IMR-90 (cell line): ENCODE results near the gene ACYP2.

Source experiments
- BHLHE40 ChIP-seq: fragments of 150-350 bp; IDR thresholded peaks from 2 replicates; pipeline ENCODE4 v1.6.1; 2016; ENCODE audit warnings: mild to moderate bottlenecking, low read depth, low read length
- CHD1 ChIP-seq: IDR thresholded peaks from 2 replicates; pipeline ENCODE4 v1.6.1; 2012; ENCODE audit warnings: low read depth, low read length, improper control_type of control experiment
- MAZ ChIP-seq: IDR thresholded peaks from 2 replicates; pipeline ENCODE4 v1.6.1; 2012; ENCODE audit warnings: low read depth, mild to moderate bottlenecking, low read length, improper control_type of control experiment, moderate library complexity, borderline replicate concordance
- MXI1 ChIP-seq: IDR thresholded peaks from 2 replicates; pipeline ENCODE4 v1.6.1; 2012; ENCODE audit warnings: low read depth, mild to moderate bottlenecking, low read length, moderate library complexity, borderline replicate concordance
- POLR2A ChIP-seq: IDR thresholded peaks from 2 replicates; pipeline ENCODE4 v1.6.1; 2012; ENCODE audit warnings: mild to moderate bottlenecking, low read depth, low read length
- SMC3 ChIP-seq: fragments of 150-350 bp; IDR thresholded peaks from 2 replicates; pipeline ENCODE4 v1.6.1; 2016; ENCODE audit warnings: low read depth, mild to moderate bottlenecking, antibody characterized with exemption, low read length, moderate library complexity
- USF2 ChIP-seq: fragments of 150-350 bp; IDR thresholded peaks from 2 replicates; pipeline ENCODE4 v1.6.1; 2017; ENCODE audit warnings: mild to moderate bottlenecking, antibody characterized with exemption, low read length, low read depth
- TF ChIP-seq, protein P1 (sequence below): conservative IDR thresholded peaks from 2 replicates; pipeline ENCODE4 v1.5.1; 2012; ENCODE audit warnings: mild to moderate bottlenecking, low read depth, low read length, improper control_type of control experiment

DNA sequence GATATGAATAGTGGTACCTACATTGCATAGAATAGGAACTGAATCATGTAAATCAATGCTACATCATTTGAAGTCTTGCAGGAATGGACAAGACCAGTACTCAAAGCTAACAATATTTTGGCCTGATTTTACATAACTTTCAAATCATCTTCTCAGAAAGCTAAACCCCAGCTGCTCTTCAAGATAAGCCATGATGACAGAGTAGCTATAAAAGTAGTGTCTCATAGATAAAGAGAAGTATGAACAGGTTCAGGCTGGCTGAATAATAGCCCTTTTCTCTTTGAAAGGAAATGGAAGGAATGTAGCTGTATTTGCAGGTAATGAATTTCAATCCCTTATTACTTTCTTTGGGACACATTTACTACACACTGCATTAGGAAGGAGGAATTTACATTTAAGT is 112.4 kb downstream of the ACYP2 start:
- TF ChIP-seq, protein P1, sequence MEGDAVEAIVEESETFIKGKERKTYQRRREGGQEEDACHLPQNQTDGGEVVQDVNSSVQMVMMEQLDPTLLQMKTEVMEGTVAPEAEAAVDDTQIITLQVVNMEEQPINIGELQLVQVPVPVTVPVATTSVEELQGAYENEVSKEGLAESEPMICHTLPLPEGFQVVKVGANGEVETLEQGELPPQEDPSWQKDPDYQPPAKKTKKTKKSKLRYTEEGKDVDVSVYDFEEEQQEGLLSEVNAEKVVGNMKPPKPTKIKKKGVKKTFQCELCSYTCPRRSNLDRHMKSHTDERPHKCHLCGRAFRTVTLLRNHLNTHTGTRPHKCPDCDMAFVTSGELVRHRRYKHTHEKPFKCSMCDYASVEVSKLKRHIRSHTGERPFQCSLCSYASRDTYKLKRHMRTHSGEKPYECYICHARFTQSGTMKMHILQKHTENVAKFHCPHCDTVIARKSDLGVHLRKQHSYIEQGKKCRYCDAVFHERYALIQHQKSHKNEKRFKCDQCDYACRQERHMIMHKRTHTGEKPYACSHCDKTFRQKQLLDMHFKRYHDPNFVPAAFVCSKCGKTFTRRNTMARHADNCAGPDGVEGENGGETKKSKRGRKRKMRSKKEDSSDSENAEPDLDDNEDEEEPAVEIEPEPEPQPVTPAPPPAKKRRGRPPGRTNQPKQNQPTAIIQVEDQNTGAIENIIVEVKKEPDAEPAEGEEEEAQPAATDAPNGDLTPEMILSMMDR = no peak
- no peak for TF ChIP-seq USF2
- TF ChIP-seq POLR2A = no peak
- no peak for TF ChIP-seq MXI1
- TF ChIP-seq MAZ = no peak
- no peak for TF ChIP-seq BHLHE40
- no peak for TF ChIP-seq SMC3
- TF ChIP-seq CHD1 = no peak
